GM12878 (cell line): ENCODE measurements around the gene SHB. TPM values are rescaled to one million over a fixed set of nuclear protein-coding genes. Genes with fewer than 3 reads are reported as not detected.
A peak's percentile ranks its signal among the peaks of the same experiment; 100 is the strongest.

ENCODE experiments used
- ATAC-seq: fragments of 200-7000 bp; cut with Tn5 transposase; 3 replicates; pipeline ENCODE4 v1.9.1; 2020; ENCODE audit warnings: mild to moderate bottlenecking, moderate library complexity
- BruUV-seq: library from RNA; stranded (reverse); fragments of 400-500 nt; replicated peaks from 2 replicates; lab custom pipeline; 2021; lab: Mats Ljungman, UMichigan
- CTCF ChIA-PET: fragments of 300-600 bp; sonication (Branson Sonifier 250); formaldehyde crosslinking; extraction: SDS; loops from one replicate; lab custom pipeline; 2021; ENCODE audit warnings: inconsistent platforms; lab: Yijun Ruan, JAX
- POLR2A ChIA-PET: fragments of 350-600 bp; formaldehyde crosslinking; extraction: SDS; loops from one replicate; lab custom pipeline; 2021; ENCODE audit warnings: inconsistent platforms; lab: Charles Lee
- RAD21 ChIA-PET: fragments of 300-600 bp; sonication (Branson Sonifier 250); formaldehyde crosslinking; loops from one replicate; lab custom pipeline; 2023; ENCODE audit warnings: antibody characterized with exemption; ENCODE audit not compliant: unreplicated experiment; lab: Charles Lee
- SMC1A ChIA-PET: fragments of 300-600 bp; sonication (Branson Sonifier 250); formaldehyde crosslinking; loops from one replicate; lab custom pipeline; 2023; ENCODE audit not compliant: unreplicated experiment, uncharacterized antibody; lab: Charles Lee
- DNase-seq: peaks from one replicate; pipeline ENCODE4 v3.0.0-alpha.2; 2011; ENCODE audit warnings: low read depth, low spot score
- FAIRE-seq: peaks from 3 replicates; lab custom pipeline; 2011; peaks lifted over from hg19 to GRCh38; lab: Jason Lieb, UNC
- H2AFZ ChIP-seq: 2 replicates; pipeline ENCODE4 v1.6.0; 2011; ENCODE audit warnings: low read depth, low read length, control low read depth; ENCODE audit not compliant: control insufficient read depth
- H3K27ac ChIP-seq: 2 replicates; pipeline ENCODE4 v1.5.1; 2011; ENCODE audit warnings: control low read depth; ENCODE audit not compliant: control insufficient read depth, insufficient read depth
- H3K27me3 ChIP-seq, 2 experiments: replicated peaks in 1 of 2; 2 replicates each; pipeline versions ENCODE4 v1.6.0 to v1.6.1; 2011; ENCODE audit warnings: low read length in 1 of 2; ENCODE audit not compliant: control insufficient read depth in 2 of 2, insufficient read depth in 2 of 2
- H3K36me3 ChIP-seq, 2 experiments: 2 replicates each; pipeline ENCODE4 v1.5.1; 2011; ENCODE audit warnings: low read length in 1 of 2; ENCODE audit not compliant: control insufficient read depth in 2 of 2, insufficient read depth in 2 of 2
- H3K4me1 ChIP-seq: 2 replicates; pipeline ENCODE4 v1.6.1; 2011; ENCODE audit warnings: mild to moderate bottlenecking, low read length, moderate library complexity, mixed read lengths; ENCODE audit not compliant: control insufficient read depth, insufficient read depth
- H3K4me2 ChIP-seq: 2 replicates; pipeline ENCODE4 v1.6.0; 2011; ENCODE audit warnings: control low read depth; ENCODE audit not compliant: control insufficient read depth, insufficient read depth
- H3K4me3 ChIP-seq: fragments of 200-600 bp; sonication (generic); 2 replicates; pipeline ENCODE4 v1.5.1; 2016
- H3K79me2 ChIP-seq: 2 replicates; pipeline ENCODE4 v1.6.0; 2011; ENCODE audit warnings: low read length; ENCODE audit not compliant: control insufficient read depth, insufficient read depth
- H3K9ac ChIP-seq: 2 replicates; pipeline ENCODE4 v1.8.0; 2011; ENCODE audit warnings: low read length, control low read depth, mixed read lengths; ENCODE audit not compliant: control insufficient read depth, insufficient read depth
- H3K9me3 ChIP-seq: replicated peaks from 3 replicates; pipeline ENCODE4 v1.5.1; 2011; ENCODE audit warnings: mild to moderate bottlenecking, low read length; ENCODE audit not compliant: control insufficient read depth, insufficient read depth
- H4K20me1 ChIP-seq: 2 replicates; pipeline ENCODE4 v1.6.0; 2011; ENCODE audit not compliant: control insufficient read depth, insufficient read depth
- BCLAF1 ChIP-seq: fragments of 450-650 bp; IDR thresholded peaks from 2 replicates; pipeline ENCODE4 v1.6.1; 2017; ENCODE audit warnings: antibody characterized with exemption, mild to moderate bottlenecking, moderate library complexity
- CBX5 ChIP-seq: sonication (generic); IDR thresholded peaks from 2 replicates; pipeline ENCODE4 v1.6.1; 2016; ENCODE audit warnings: low read depth, moderate library complexity, mild to moderate bottlenecking, inconsistent platforms
- CREB1 ChIP-seq: IDR thresholded peaks from 2 replicates; pipeline ENCODE4 v1.6.1; 2012; ENCODE audit warnings: low read depth, mild to moderate bottlenecking, inconsistent platforms
- GABPA ChIP-seq: IDR thresholded peaks from 2 replicates; pipeline ENCODE4 v1.6.1; 2014; ENCODE audit warnings: antibody characterized with exemption, low read depth, mild to moderate bottlenecking, inconsistent platforms
- IRF3 ChIP-seq: fragments of 450-650 bp; IDR thresholded peaks from 2 replicates; pipeline ENCODE4 v1.6.1; 2014; ENCODE audit warnings: mild to moderate bottlenecking
- JUNB ChIP-seq: IDR thresholded peaks from 2 replicates; pipeline ENCODE4 v1.6.1; 2016; ENCODE audit warnings: antibody characterized with exemption, mild to moderate bottlenecking
- NFXL1 ChIP-seq: fragments of 450-650 bp; IDR thresholded peaks from 2 replicates; pipeline ENCODE4 v1.6.1; 2017; ENCODE audit warnings: antibody characterized with exemption, mild to moderate bottlenecking, borderline replicate concordance
- NRF1 ChIP-seq: conservative IDR thresholded peaks from 2 replicates; pipeline ENCODE4 v1.6.1; 2011; ENCODE audit warnings: mild to moderate bottlenecking, low read depth, low read length, improper control_type of control experiment
- RB1 ChIP-seq: fragments of 450-650 bp; formaldehyde crosslinking; IDR thresholded peaks from 2 replicates; pipeline ENCODE4 v1.6.1; 2017; ENCODE audit warnings: mild to moderate bottlenecking, borderline replicate concordance
- RFX5 ChIP-seq: IDR thresholded peaks from 2 replicates; pipeline ENCODE4 v1.6.1; 2011; ENCODE audit warnings: low read depth, low read length, improper control_type of control experiment
- SREBF1 ChIP-seq: IDR thresholded peaks from 2 replicates; pipeline ENCODE4 v1.6.1; 2012; ENCODE audit warnings: mild to moderate bottlenecking, low read length
- TARDBP ChIP-seq: IDR thresholded peaks from 2 replicates; pipeline ENCODE4 v1.6.1; 2016; ENCODE audit warnings: borderline replicate concordance
- ZBTB33 ChIP-seq: fragments of 450-650 bp; IDR thresholded peaks from 2 replicates; pipeline ENCODE4 v1.6.1; 2017; ENCODE audit warnings: mild to moderate bottlenecking
- ZNF687 ChIP-seq: fragments of 450-650 bp; IDR thresholded peaks from 2 replicates; pipeline ENCODE4 v1.6.1; 2017; ENCODE audit warnings: mild to moderate bottlenecking, moderate library complexity
- WGBS: methylation state at CpG from one replicate; pipeline ENCODE4 v1.1.6; 2016; ENCODE audit warnings: low lambda C conversion rate; ENCODE audit not compliant: insufficient replicate concordance, insufficient coverage; ENCODE audit errors: missing lambda C conversion rate; 5-methylcytosine and 5-hydroxymethylcytosine counted together
- in situ Hi-C: fragments of 300-500 bp; cut with MboI; formaldehyde crosslinking; loops from 9 replicates; pipeline ENCODE4 v1.14.3; 2018; ENCODE audit warnings: mixed read lengths
- intact Hi-C: fragments of 100-400 bp; cut with micrococcal nuclease; formaldehyde crosslinking; loops from one replicate; pipeline ENCODE4 v1.14.2; 2022; ENCODE audit not compliant: unreplicated experiment
- polyA plus RNA-seq, 11 experiments: library from polyadenylated mRNA; depleted of rRNA in 4 of 11; unstranded in 6 of 11; stranded (reverse) in 5 of 11; fragments of >200 nt; fragmentation: Nextera tagmentation in 4 of 11; fragmentation: Illumina TruSeq in 1 of 11; extraction: Ambion mirVana in 4 of 11; extraction: Trizol in 1 of 11; gene quantifications; 1 replicate in 1 of 11; 2 replicates in 10 of 11; pipeline versions ENCODE4 v1.2.1 to v1.2.3, GENCODE V29; 2011 to 2016; ENCODE audit warnings: inconsistent platforms in 2 of 11, missing spikeins in 2 of 11, low read depth in 1 of 11
- total RNA-seq, 4 experiments: library from RNA; depleted of rRNA in 3 of 4; stranded (reverse); fragments of >200 nt in 3 of 4; fragmentation: Illumina TruSeq in 1 of 4; extraction: Trizol in 1 of 4; gene quantifications; 2 replicates each; pipeline versions ENCODE4 v1.2.1 to v1.2.3, GENCODE V29; 2013 to 2021

Gene SHB
- total and polyA plus RNA-seq, 10 of the 15 experiments (the other 5 are each of a cell fraction or from before 2014, with no cell fraction given) = 0.29 to 6.2 (median 1.3) TPM

- no peak overlapping the region for H3K4me3 ChIP-seq
- H3K4me2 ChIP-seq = no peak overlapping the region
- DNase-seq (no peak), FAIRE-seq (no peak), ATAC-seq (peak; percentile 69)
- no peak overlapping the region for H3K27ac ChIP-seq
- no peaks in the 10 kb centered on the region for H4K20me1 ChIP-seq
- TF ChIP-seq SREBF1 (no peak), BCLAF1 (no peak), NFXL1 (no peak), IRF3 (no peak), ZNF687 (no peak), CBX5 (no peak), JUNB (no peak), RB1 (no peak), ZBTB33 (no peak), TARDBP (no peak), RFX5 (no peak), CREB1 (no peak), GABPA (no peak), NRF1 (no peak)
- RAD21 ChIA-PET = no interaction called here
- no peaks in the 10 kb centered on the region for H3K9me3 ChIP-seq
- POLR2A ChIA-PET = interaction anchor here (1.1 to 1.4 kb wide), 3 partner anchors 11 to 25 kb away, joined by 3 read pairs; no protein-coding TSS in a partner anchor
- no peaks in the 10 kb centered on the region for H3K79me2 ChIP-seq
- no peaks in the 10 kb centered on the region for H3K27me3 ChIP-seq
- no peaks in the 10 kb centered on the region; a peak in 1 of 4 replicates for H3K36me3 ChIP-seq
- no peaks in the 10 kb centered on the region for H3K4me1 ChIP-seq
- CTCF ChIA-PET = interaction anchor here (1.1 kb wide), 1 partner anchor 8 kb away, joined by 3 read pairs; no protein-coding TSS in a partner anchor
- in situ Hi-C loops (loop anchor here (25.0 kb wide), 1 partner anchor 532 kb away; the partner anchor contains the start of gene POLR1E), intact Hi-C loops (no loop called here)
- SMC1A ChIA-PET = interaction anchor here (0.9 to 1.4 kb wide), 3 partner anchors 12 to 41 kb away, joined by 3 to 4 read pairs (median 4); no protein-coding TSS in a partner anchor
- H2AFZ ChIP-seq = no peak overlapping the region
- no peak overlapping the region for H3K9ac ChIP-seq
- BruUV-seq = no TSS peak
- WGBS = 20% methylated on average over 6 of the region's 6 CpGs
These were observed 49.9 kb downstream of the SHB start for GRCh38 chr9:38018958-38019602.
